GM19351 (cell line): ENCODE measurements around the gene AP5S1.
"Not testable (repeated sequence)": the region's sequence is repeated elsewhere in the genome, so short reads cannot be mapped to it uniquely, and the experiment has no call there.

Experiments used
- ATAC-seq: cut with Tn5 transposase; IDR thresholded peaks from one replicate; pipeline ENCODE4 v1.9.1; 2021; ENCODE audit warnings: mild to moderate bottlenecking, moderate library complexity; ENCODE audit not compliant: unreplicated experiment

Gene AP5S1

GRCh38 chr20:3789201-3789600, 31.1 kb upstream of the AP5S1 start:
- ATAC-seq: not testable (repeated sequence)

- ATAC-seq: not testable (repeated sequence)
These were observed 26.2 kb upstream of the AP5S1 start for GRCh38 chr20:3794168-3794567.

DNA sequence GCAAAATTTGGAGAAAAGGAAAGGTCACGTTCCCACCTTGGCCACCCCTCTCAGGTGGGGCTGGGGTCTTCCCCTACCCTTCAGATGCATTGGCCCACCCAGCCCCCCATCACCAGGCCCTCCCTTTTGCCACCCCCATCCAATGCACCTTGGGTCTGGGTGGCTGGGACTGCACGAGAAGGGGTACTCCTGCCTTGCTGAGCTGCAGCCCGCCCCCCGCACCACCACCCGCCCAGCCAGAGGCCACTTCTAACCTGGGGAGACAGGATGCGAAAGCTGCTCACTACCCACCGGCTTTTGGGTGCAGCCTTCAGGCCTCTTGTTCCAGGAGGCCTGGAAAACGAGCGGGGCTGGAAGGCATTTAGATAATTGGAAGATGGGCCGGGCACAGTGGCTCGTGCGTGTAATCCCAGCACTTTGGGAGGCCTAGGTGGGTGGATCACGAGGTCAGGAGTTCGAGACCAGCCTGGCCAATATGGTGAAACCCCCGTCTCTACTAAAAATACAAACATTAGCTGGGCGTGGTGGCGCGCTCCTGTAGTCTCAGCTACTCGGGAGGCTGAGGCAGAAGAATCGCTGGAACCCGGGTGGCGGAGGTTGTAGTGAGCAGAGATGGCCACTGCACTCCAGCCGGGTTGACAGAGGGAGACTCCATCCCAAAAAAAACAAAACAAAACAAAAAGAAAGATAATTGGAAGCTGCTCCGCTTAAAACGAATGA, 25.5 kb upstream of the AP5S1 start:
- no peak for ATAC-seq

DNA sequence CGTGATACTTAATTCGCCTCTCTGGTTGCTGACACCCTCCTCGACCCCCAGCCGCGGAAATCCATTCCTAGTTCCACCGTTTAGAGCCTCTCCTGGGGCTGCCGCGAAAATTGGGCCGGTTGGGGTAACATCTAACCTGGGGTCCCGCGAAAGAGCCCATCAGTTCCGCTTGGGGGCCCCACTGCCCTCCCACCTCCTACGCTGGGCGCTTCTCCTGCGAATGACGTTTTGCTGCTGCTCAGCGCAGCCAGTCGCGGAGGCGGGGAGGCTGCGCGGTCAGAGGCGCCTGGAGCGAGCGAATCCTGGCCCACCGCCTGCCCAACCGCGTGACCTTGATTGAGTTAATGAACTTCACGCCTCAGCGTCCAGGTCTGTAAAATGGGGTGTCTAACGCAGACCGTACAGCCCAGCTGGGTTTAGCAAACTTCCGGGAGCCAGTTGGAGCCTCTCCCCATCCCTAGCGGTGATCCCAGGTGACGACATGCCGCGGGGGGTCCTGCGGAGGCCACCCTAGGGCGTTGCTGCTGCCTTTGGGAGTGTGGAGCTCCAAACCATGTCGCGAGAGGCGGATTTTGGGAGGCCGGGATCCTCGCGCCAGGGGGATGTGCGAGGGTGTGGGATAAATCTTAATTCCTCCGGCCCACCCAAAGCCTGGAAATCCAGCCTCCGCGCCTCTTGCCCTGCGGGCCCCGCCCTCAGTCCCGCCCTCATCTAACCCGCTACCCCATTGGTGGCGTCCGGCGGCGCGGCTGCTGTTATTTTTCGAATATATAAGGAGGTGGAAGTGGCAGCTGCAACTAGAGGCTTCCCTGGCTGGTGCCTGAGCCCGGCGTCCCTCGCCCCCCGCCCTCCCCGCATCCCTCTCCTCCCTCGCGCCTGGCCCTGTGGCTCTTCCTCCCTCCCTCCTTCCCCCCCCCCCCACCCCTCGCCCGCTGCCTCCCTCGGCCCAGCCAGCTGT, 24.6 kb upstream of the AP5S1 start, which contains the start of gene CDC25B:
TSS of gene CDC25B (plus strand) at position 800 of the 958 bp plus-strand sequence. CDS start 222 bp downstream, outside the sequence.
- ATAC-seq: peak; percentile 73

DNA sequence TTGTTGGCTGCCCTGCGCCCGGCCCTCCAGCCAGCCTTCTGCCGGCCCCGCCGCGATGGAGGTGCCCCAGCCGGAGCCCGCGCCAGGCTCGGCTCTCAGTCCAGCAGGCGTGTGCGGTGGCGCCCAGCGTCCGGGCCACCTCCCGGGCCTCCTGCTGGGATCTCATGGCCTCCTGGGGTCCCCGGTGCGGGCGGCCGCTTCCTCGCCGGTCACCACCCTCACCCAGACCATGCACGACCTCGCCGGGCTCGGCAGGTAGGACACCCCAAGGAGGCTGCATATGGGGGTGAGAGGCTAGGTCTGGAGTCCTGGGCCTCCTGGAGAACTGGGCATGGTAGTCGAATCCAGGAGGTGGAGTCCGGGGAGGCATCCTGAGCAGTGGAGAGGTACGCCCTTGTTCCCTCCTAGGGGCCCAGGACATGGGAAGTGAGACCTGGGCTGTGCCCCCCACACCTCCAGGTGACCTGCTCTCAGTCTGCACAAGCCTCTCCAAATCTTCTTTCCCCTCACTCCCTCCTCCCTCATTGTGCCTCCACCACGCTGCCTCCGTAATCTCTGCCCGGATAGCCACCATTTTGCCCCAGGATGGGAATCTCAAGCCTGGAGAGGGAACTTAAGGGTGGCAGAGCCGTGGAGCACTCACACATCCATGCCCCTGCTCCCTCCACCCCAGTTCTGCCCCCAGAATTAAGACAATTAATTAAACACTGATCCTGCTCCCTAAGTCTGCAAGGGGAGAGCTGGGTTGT, 23.7 kb upstream of the AP5S1 start:
- ATAC-seq: peak; percentile 2

DNA sequence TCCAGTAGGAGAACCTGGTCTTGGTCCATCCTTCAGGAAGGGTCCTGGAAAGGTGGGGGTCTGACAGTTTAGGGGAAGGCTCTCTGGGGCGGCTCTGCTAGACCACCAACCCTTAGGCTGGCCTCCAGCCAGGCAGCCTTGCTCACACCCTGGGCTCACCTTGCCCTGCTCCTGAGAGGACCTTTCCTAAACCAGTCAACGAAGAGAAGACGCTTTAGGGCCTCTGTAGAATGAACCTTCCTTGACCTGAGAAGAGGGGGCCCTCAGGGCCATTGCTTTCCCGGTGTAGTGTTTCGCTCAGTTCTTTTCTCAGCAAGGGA, 23.2 kb upstream of the AP5S1 start:
- no peak for ATAC-seq

- no peak for ATAC-seq
These were observed 22.6 kb upstream of the AP5S1 start for GRCh38 chr20:3797592-3798372.

- no peak for ATAC-seq
These were observed 22.0 kb upstream of the AP5S1 start for GRCh38 chr20:3798373-3798768.

DNA sequence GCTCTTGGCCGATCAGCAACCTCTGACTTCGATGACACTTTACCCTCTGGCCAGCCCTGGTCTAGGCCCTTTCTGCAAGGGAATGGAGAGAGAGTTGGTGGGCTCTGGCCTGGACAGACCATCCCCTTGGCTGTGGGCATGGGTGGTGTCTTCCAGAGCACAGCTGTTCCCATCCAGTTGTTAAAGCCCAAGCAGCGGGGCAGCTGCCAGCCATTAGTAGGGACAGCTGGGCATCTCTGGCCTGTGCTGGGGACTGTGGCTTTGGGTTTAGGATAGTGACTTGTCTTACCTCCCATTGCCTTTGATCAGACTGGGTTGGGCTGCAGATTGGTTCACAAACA, 21.5 kb upstream of the AP5S1 start:
- no peak for ATAC-seq

DNA sequence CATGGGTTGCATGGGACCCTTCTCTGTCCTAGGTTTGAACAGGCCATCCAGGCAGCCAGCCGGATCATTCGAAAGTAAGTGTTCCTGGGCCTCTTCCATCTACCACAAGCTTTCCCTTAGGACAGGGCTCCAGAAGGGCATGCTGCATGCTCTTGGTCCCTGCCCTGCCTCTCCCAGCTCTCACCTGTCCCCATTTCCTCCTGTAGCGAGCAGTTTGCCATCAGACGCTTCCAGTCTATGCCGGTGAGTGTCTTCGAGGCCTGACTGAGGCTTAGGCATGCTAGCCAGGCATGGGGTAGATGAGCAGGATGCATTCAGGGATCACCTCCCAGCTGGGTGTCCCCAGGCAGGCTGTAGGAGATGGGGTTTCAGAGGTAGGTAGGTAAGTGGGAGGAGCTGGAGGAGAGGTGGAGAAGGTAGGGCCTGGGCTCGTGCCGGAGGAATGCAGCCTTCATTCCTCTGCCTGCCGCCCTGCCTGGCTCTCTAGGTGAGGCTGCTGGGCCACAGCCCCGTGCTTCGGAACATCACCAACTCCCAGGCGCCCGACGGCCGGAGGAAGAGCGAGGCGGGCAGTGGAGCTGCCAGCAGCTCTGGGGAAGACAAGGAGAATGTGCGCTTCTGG, 20.0 kb upstream of the AP5S1 start:
- ATAC-seq: no peak

- no peak for ATAC-seq
These were observed 19.5 kb upstream of the AP5S1 start for GRCh38 chr20:3800878-3801260.

DNA sequence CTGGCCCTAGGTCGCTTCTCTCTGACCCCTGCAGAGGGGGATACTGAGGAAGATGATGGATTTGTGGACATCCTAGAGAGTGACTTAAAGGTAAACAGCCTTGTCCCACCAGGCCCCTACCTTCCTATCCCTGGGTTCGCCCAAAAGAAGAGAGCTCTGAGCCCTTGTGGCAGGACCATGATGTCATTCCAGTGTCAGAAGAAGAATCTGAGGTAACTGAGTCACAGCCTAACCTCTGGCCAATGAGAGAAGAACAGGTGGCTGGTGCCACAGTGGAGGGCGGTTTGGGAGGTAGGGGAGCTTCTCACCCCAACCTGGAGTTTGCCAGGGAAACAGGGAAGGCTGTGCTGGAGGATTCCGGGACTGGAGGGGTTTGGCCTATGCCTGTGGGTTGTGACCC, 19.0 kb upstream of the AP5S1 start:
- no peak for ATAC-seq

DNA sequence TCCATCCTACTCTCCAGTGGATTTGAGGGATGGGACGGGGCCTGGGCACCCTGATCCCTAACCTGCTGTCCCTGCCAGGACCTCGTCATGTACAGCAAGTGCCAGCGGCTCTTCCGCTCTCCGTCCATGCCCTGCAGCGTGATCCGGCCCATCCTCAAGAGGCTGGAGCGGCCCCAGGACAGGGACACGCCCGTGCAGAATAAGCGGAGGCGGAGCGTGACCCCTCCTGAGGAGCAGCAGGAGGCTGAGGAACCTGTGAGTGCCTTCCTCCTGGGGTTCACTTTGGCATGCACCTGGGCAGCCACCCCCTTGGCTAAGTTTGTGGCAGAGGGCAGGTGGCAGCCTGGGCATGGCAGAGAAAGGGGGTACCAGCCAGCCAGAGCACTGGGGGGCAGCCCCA, 18.5 kb upstream of the AP5S1 start:
- no peak for ATAC-seq

DNA sequence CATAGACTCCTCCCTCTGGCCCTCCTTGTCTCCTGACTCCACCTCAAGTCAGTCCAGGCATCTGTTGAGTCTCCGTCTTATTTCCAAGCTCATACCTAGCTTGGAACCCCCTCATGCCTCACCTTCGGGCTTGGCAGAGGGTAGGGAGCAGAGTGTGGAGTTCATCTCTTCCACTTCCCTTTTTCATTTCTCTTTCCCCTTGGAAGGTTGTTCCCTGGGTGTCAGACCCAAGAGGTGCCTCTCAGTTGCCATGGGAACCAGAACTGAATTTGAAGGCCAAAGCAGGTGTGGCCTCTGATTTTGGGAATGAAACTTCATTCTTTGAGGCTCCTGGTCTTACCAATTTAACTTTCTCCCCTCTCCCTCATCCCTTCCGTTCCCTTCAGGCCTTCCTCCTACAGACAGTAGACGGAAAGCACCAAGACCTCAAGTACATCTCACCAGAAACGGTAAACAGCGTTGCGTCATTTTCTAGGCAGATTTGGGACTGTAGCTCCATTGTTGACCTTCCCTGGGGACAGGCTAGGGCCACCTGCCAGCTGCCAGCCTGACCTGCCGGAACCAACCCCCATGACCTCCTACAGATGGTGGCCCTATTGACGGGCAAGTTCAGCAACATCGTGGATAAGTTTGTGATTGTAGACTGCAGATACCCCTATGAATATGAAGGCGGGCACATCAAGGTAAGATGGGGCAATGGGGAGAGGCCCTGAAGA, 17.7 kb upstream of the AP5S1 start:
- ATAC-seq: no peak

GRCh38 chr20:3803289-3803688, 17.1 kb upstream of the AP5S1 start:
- no peak for ATAC-seq

DNA sequence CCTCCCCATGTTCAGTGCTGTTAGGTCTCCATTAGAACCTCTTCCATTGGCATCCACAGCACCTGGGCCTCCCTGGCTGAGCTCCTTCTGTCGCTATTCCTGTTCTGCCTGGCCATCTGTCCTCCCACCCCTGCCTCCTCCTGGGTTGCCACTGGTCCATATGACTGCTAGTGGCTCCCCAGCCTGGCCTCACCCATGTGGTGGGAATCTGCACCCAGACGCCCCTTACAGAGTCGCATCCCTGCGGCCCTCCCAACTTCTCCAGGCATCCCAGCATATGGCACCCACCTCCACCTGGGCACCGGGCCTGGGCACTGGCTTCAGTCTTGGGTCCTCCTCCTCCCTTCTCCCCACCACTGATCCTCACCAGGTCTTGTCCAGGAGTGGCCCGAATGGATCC, 16.5 kb upstream of the AP5S1 start:
- ATAC-seq: no peak

GRCh38 chr20:3804254-3804751, 16.0 kb upstream of the AP5S1 start:
- ATAC-seq: no peak

- ATAC-seq: no peak
These were observed 15.6 kb upstream of the AP5S1 start for GRCh38 chr20:3804781-3805180.

DNA sequence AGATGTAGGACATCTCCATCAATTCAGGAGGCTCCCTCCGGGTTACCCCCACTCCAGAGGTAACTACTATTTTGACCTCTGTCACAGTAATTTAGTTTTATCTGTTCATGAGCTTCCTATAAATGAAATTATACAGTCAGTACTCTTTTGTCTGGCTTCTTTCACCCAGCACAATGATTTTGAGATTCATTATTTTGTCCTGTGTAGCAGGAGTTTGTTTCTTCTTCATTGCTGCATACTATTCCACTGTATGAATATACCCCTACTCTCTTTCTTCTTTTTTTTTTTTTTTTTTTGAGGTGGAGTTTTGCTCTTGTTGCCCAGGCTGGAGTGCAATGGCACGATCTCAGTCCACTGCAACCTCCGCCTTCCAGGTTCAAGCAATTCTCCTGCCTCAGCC, 11.8 kb upstream of the AP5S1 start:
- ATAC-seq: no peak
